Renal pelvis (tissue), 3 donors: ENCODE measurements around the gene PLAAT1. TPM values are rescaled to one million over a fixed set of nuclear protein-coding genes. Genes with fewer than 3 reads are reported as not detected.

Experiments
- polyA plus RNA-seq, 3 donors: library from polyadenylated mRNA; unstranded; fragments of 120-200 nt; gene quantifications; one replicate each; pipeline ENCODE4 v1.2.1, GENCODE V29; 2013; ENCODE audit not compliant: insufficient read length in 3 of 3

Gene PLAAT1
- polyA plus RNA-seq, 3 donors: 2.6 to 3.6 (median 3.0) TPM

Other genes with a start within 250 kb of the PLAAT1 start
- under 1 TPM in 2 of 3 donors, not detected in 1; 0.18 to 0.22 TPM for gene ATP13A5, start 137.5 kb downstream of the PLAAT1 start, polyA plus RNA-seq